NCI-H226 (cell line): Measurements from ENCODE around the gene FRMD4B.

Experiments
- DNase-seq: peaks from one replicate; pipeline ENCODE4 v3.0.0-alpha.2; 2015

The FRMD4B gene

DNA sequence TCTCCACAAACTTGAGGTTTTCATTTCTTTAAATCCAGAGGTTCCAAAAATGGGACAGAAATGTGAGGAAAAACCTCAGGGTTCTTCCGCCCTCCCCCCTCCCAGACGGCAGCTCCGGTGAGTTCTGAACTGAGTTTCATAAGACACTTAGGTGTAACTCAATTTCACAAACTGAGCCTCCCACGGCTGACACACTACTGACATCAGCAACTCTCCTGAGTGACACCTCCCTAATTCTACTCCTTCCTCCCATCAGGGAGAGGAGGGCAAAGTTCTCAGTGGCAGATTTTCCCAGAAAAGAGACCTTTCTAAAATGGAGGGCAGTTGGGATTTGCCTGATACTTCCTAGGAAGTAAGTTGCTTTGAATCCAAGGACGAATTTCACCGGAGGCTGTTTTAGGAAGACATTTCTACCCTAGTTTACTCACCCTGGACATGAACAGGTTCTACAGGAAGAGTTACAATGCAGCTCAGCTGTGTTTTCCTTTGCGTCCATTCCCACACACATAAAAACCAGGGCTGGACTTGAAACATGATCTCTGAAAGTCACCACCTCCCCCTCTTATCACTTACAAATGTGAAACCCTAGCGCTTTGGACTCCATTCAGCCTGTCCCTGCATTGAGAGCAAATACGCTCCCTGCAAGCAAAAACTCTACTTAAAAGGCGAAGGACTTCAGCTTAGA is 185.4 kb downstream of the FRMD4B start:
- peak; percentile 53 for DNase-seq

- DNase-seq: no peak
Measured at GRCh38 chr3:69199942-69200341, 185.9 kb downstream of the FRMD4B start.

DNA sequence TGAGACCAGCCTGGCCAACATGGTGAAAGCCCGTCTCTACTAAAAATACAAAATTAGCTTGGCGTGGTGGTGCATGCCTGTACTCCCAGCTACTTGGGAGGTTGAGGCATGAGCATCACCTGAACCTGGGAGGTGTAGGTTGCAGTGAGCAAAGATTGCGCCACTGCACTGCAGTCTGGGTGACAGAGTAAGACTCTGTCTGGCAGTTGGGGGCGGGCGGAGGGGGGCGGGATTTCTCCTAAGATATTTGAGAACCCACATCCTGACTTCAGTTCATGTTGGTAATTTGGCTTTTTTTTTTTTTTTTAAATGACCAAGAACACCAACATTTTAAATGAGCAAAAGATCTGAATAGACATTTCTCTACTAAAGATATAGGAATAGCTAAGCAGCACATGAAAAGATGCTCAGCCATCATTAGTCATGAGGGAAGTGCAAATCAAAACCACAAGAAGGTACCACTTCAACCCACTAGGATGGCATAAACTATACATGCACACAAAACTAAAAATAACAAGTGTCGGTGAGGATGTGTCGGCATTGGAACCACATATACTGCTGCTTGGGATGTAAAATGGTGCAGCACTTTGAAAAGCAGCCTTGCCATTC is 187.9 kb downstream of the FRMD4B start:
- no peak for DNase-seq

DNA sequence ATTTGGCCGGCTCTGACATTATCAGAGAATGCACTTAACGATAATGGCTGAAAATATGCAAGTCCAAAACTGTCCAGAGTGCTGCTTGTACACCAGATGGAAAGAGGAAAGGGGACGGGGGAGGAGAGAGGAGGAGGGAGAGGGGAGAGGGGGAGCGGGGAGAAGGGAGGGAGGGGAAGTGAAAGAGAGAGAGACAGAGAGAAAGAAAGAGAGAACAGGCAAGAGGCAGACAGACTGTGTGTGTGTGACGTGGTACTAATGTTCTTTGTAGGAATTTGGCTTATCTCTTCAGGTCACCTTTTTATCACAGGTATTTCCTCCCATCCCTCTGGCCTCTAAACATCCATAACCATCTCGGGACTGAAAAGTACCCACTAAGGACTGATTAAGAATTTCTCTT is 188.4 kb downstream of the FRMD4B start:
- no peak for DNase-seq

GRCh38 chr3:69196876-69197275 is 189.0 kb downstream of the FRMD4B start:
- no peak for DNase-seq

- DNase-seq: no peak
Measured at GRCh38 chr3:69194431-69195165, 191.3 kb downstream of the FRMD4B start.

- DNase-seq: no peak
Measured at GRCh38 chr3:69193749-69194148, 192.1 kb downstream of the FRMD4B start.

GRCh38 chr3:69191516-69191915 is 194.4 kb downstream of the FRMD4B start:
- no peak for DNase-seq

DNA sequence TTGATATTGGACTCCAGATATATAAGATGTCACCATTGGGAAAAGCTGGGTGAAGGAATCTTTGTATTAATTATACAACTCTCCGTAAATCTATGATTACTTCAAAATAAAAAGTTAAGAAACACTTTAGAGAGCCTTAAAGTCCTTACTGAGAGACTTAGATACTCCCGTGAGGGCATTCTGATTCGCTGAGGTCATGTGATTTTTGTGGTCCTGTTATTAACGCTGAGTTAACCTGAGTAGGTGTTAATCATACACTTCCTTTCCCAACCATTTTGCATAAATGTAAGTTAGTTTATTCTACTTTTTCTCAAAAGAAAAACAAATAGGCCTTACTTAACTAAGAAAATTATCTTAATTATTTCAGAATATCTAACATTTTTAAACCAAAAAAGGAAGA is 196.4 kb downstream of the FRMD4B start:
- no peak for DNase-seq

- DNase-seq: no peak
Measured at GRCh38 chr3:69186575-69187093, 199.3 kb downstream of the FRMD4B start.

- peak; percentile 73 for DNase-seq
Measured at GRCh38 chr3:69182588-69183316, 203.1 kb downstream of the FRMD4B start.

DNA sequence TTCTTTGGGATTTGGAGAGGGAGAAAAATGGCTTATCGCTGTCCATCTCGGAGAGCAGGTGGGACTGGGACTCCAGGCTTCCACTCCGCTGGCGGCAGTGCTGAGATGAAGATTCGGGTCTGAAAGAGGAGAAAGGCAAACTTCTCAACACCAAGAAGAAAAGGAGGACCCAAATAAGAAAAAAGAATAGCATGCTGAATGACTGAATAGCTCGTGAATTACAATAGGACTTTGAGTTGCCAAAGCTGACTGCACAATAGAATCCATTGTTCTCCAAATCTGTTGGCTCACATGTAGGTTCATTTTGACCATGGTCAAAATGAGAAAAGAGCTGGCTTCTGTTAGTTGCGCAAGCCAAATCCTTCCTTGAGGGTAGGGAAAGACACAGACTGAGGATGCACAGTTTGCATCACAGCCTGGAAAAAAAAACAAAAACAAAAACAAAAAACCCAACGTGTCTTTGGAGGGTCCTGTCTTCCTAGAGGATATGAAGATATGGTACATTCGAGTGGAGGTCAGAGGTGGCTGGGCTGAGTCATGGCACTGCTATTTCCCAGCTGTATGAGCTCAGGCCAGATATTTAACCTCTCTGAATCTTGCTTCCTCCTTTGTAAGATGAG is 204.2 kb downstream of the FRMD4B start:
- peak; percentile 45 for DNase-seq

DNA sequence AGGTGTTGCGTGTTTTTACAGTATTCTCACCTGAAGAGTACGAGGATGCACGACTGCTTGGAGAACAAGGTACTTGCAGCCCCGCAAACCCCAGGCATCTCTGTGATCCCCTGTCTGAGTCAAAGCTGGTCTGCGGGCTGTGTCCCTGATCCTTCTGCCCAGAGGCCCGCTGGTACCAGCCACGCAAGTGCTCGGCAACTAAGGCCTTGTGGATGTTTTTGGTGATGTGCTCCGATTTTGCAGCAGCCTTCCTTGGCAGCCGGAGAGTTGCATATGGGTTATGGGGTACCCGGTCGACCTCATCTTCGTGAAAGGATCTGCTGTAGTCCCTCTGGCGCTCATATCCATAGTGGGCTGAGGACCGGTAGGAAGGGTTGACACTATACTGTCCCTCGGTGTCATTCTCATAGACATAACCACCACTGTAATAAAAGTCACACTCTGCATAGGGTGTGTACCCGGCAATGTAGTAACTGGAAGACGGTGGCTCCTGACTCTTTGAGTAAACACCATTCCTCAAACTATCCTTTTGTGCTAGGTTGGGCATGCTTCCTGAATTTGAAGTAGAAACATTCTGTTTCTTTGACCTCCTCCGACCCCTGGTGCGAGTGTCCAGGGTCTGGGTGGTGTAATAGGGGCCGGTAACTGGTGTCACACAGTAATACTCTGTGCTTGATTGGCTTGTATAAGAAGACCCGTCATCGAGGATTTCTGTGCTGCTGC is 204.9 kb downstream of the FRMD4B start:
- no peak for DNase-seq

GRCh38 chr3:69179740-69180372 is 206.0 kb downstream of the FRMD4B start:
- no peak for DNase-seq

DNA sequence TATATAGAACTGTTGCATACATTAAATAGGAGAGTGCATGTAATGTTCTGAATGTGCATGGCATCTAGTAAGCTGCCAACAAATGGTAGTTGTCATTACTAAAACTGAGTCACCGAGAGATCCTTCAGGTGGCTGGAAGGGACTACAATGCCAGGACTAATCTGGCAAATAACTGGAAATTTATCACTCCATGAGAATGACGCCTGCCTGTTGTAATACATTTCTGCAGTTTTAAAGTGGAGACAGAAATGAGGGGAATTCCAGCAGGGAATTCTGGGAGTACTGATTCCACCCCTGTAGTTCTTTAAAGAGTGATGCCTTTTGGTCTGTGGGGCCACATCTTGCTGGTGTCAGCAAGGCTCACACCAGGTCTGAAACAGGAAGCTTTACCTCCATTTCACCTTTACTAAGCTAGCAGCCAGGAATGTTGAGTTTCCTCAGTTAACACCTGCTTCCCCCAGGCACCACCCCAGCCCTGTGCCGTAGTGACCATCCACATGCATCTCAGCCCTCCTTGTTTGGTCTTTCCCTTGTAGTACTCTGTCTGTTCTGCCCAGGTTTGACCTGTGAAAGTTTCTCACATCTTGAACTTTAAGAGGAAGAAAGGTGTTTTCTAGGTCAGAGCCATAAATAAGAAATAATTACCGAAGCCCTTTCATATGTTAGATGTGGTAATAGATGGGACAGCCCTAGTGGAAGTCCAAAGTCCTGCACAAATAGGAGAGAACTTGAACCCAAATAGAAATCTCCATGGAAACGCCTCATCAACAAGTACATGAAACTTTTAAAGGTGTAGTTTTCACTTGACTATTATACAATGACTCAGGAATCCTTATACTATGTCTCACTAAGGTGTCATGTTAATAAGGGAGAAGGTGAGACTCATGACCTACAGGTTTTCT is 206.8 kb downstream of the FRMD4B start:
- peak; percentile 29 for DNase-seq

DNA sequence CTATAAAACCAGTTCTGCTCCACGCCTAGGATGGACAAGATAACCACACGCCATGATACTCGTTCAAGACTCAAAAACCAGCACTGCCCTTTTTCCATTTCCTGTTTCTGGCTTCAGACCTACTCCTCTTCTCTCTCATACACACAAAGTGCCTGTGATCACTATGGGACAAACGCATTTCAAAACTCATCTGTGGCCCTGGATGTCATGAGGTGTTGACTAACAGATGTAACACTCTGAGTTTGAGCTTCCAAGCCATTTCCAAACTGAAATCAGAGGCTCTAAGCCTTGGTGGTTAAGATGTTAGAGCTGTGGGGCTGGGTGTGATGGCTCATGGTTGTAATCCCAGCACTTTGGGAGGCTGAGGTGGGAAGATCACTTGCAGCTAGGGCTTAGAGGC is 207.8 kb downstream of the FRMD4B start:
- DNase-seq: no peak

GRCh38 chr3:69174871-69175737 is 210.8 kb downstream of the FRMD4B start:
- DNase-seq: no peak

- no peak for DNase-seq
Measured at GRCh38 chr3:69174445-69174844, 211.4 kb downstream of the FRMD4B start.

DNA sequence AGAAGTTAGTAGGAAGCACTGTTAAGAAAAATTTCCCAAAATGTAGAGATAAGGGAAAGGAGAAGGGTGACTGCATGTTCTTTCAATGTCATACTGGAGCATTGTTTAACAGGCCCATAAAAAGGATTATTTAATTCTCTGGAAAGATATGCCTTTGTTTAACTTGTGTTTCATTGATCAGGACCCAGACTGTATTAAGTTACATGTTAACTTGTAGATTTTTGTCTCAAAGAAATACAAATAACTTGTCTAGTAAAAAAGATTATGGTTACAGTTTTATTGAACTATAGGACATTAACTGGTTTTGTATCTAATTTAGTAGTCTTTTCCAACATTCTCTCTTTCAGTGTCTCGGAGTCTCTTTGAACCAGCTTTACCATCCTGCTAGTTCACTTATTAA is 213.8 kb downstream of the FRMD4B start:
- no peak for DNase-seq
